Sigmoid colon (tissue), 4 donors: ENCODE measurements around the gene RASGRP2.

Source experiments
- EP300 ChIP-seq, 4 donors: sonication (generic); formaldehyde crosslinking; IDR thresholded peaks; one replicate each; pipeline ENCODE4 v1.6.1; 2017; ENCODE audit warnings: antibody characterized with exemption in 4 of 4
- POLR2A ChIP-seq, 2 donors: fragments of 450-650 bp; IDR thresholded peaks; one replicate each; pipeline ENCODE4 v1.6.1; 2016; ENCODE audit warnings: antibody characterized with exemption in 2 of 2, mild to moderate bottlenecking in 2 of 2, moderate library complexity in 2 of 2
- POLR2AphosphoS5 ChIP-seq, 4 donors: sonication (generic); formaldehyde crosslinking; IDR thresholded peaks; one replicate each; pipeline ENCODE4 v1.6.1; 2017; ENCODE audit warnings: antibody characterized with exemption in 4 of 4
- TF ChIP-seq, protein P1 (sequence below), 4 experiments: fragments of 450-650 bp in 3 of 4; fragments of 200-600 bp in 1 of 4; IDR thresholded peaks; one replicate each; pipeline ENCODE4 v1.5.1; 2016 to 2019; ENCODE audit warnings: antibody characterized with exemption in 4 of 4, mild to moderate bottlenecking in 3 of 4, moderate library complexity in 2 of 4

DNA sequence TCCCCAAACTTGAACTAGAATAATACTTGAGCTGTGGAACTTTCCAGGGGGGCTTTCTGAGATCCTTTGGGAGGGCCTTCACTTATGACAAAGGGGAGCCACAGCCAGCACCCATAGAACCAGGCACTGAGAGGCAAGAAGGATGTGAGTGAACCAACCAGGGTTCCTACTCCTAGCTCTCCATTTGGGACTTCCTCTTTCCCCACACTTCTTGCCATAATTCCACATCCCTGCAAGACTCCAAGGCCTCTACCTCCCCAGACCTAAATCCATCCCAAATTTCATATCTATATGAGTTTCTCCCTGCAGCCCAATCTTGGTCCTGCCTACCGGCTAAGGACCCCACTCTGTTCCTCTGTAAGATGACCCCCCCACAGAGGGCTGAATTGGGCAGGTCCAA, 52.4 kb downstream of the RASGRP2 start:
- TF ChIP-seq, protein P1, sequence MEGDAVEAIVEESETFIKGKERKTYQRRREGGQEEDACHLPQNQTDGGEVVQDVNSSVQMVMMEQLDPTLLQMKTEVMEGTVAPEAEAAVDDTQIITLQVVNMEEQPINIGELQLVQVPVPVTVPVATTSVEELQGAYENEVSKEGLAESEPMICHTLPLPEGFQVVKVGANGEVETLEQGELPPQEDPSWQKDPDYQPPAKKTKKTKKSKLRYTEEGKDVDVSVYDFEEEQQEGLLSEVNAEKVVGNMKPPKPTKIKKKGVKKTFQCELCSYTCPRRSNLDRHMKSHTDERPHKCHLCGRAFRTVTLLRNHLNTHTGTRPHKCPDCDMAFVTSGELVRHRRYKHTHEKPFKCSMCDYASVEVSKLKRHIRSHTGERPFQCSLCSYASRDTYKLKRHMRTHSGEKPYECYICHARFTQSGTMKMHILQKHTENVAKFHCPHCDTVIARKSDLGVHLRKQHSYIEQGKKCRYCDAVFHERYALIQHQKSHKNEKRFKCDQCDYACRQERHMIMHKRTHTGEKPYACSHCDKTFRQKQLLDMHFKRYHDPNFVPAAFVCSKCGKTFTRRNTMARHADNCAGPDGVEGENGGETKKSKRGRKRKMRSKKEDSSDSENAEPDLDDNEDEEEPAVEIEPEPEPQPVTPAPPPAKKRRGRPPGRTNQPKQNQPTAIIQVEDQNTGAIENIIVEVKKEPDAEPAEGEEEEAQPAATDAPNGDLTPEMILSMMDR (IDR thresholded peaks at IDR 0.05) = no peak
- TF ChIP-seq POLR2A (IDR thresholded peaks at IDR 0.05) (no peak), POLR2AphosphoS5 (IDR thresholded peaks at IDR 0.05) (no peak), EP300 (IDR thresholded peaks at IDR 0.05) (no peak)
